Right renal pelvis (tissue), 4 donors: Measurements from ENCODE around the gene MRM1. TPM values are rescaled to one million over a fixed set of nuclear protein-coding genes. Genes with fewer than 3 reads are reported as not detected.

ENCODE experiments used
- polyA plus RNA-seq, 4 donors: library from polyadenylated mRNA; unstranded; fragments of 120-200 nt; gene quantifications; one replicate each; pipeline ENCODE4 v1.2.1, GENCODE V29; 2013; ENCODE audit not compliant: insufficient read length in 4 of 4

MRM1 gene
- polyA plus RNA-seq, 4 donors: 3.7 to 4.9 (median 4.1) TPM

Other genes starting within 250 kb of the MRM1 start
- not detected for gene TBC1D3H, start 213.1 kb upstream of the MRM1 start, polyA plus RNA-seq
- 10 to 100 TPM; 67.8 to 74.0 (median 70.1) TPM for gene ZNHIT3, start 114.9 kb upstream of the MRM1 start, polyA plus RNA-seq
- 10 to 100 TPM; 37.1 to 44.2 (median 41.1) TPM for gene MYO19, start 66.7 kb upstream of the MRM1 start, polyA plus RNA-seq
- 10 to 100 TPM; 11.3 to 16.4 (median 14.3) TPM for gene PIGW, start 66.6 kb upstream of the MRM1 start, polyA plus RNA-seq
- 10 to 100 TPM; 70.4 to 81.6 (median 78.1) TPM for gene GGNBP2, start 56.7 kb upstream of the MRM1 start, polyA plus RNA-seq
- gene DHRS11, start 9.7 kb upstream of the MRM1 start, polyA plus RNA-seq: 10 to 100 TPM; 23.1 to 28.8 (median 26.3) TPM